Esophagus mucosa (tissue), 1 donor: ENCODE measurements around the gene GPR18. TPM values are rescaled to one million over a fixed set of nuclear protein-coding genes. Genes with fewer than 3 reads are reported as not detected.

Experiments
- ATAC-seq: fragments of 200-7000 bp; cut with Tn5 transposase; one replicate; pipeline ENCODE4 v1.9.1; 2020
- total RNA-seq: library from RNA; stranded (reverse); gene quantifications from one replicate; pipeline ENCODE4 v1.2.4, GENCODE V29; 2023
- donor health status: DM: yes; HTN: yes; CAD: no.

GPR18 gene
- total RNA-seq: not detected

GRCh38 chr13:99258210-99258860, at the start of gene GPR18:
Gene GPR18 (minus strand): TSS chr13:99258379. CDS start chr13:99255872, 2,507 bp downstream.
- peak; percentile 21 for ATAC-seq

- ATAC-seq: peak; percentile 90
These were observed 49.6 kb upstream of the GPR18 start for GRCh38 chr13:99307648-99308339.

GRCh38 chr13:99307247-99307646, 49.1 kb upstream of the GPR18 start, which contains the start of gene GPR183:
Gene GPR183 (minus strand): TSS chr13:99307399. CDS start chr13:99296145, 11,254 bp downstream.
- ATAC-seq: peak; percentile 51

- ATAC-seq: no peak
These were observed 47.4 kb upstream of the GPR18 start for GRCh38 chr13:99305566-99305965.

- ATAC-seq: no peak
These were observed 47.0 kb upstream of the GPR18 start for GRCh38 chr13:99305158-99305557.

GRCh38 chr13:99304541-99304940, 46.4 kb upstream of the GPR18 start:
- no peak for ATAC-seq

GRCh38 chr13:99303863-99304521, 45.8 kb upstream of the GPR18 start:
- no peak for ATAC-seq

GRCh38 chr13:99302637-99303505, 44.7 kb upstream of the GPR18 start:
- ATAC-seq: no peak

GRCh38 chr13:99301913-99302636, 43.9 kb upstream of the GPR18 start:
- ATAC-seq: no peak

GRCh38 chr13:99301056-99301838, 43.1 kb upstream of the GPR18 start:
- no peak for ATAC-seq

GRCh38 chr13:99299920-99300341, 41.8 kb upstream of the GPR18 start:
- ATAC-seq: no peak

- ATAC-seq: no peak
These were observed 41.2 kb upstream of the GPR18 start for GRCh38 chr13:99299256-99299919.

GRCh38 chr13:99298056-99298455, 39.9 kb upstream of the GPR18 start:
- no peak for ATAC-seq

- no peak for ATAC-seq
These were observed 39.2 kb upstream of the GPR18 start for GRCh38 chr13:99297331-99297730.

- no peak for ATAC-seq
These were observed 38.2 kb upstream of the GPR18 start for GRCh38 chr13:99296398-99296797.

GRCh38 chr13:99295488-99296252, 37.5 kb upstream of the GPR18 start:
- ATAC-seq: no peak

- no peak for ATAC-seq
These were observed 36.8 kb upstream of the GPR18 start for GRCh38 chr13:99294958-99295357.

GRCh38 chr13:99294198-99294597, 36.0 kb upstream of the GPR18 start:
- ATAC-seq: no peak

GRCh38 chr13:99293178-99293577, 35.0 kb upstream of the GPR18 start:
- no peak for ATAC-seq

- peak; percentile 70 for ATAC-seq
These were observed 32.7 kb upstream of the GPR18 start for GRCh38 chr13:99290894-99291293.
